Measurements from ENCODE around the gene MINDY4.

The MINDY4 gene

GRCh38 chr7:30900803-30901362 is 129.7 kb downstream of the MINDY4 start:
- no peak for TF ChIP-seq CREB1 (IDR thresholded peaks at IDR 0.05; ENCODE audit: low read depth)
- TF ChIP-seq MAX (IDR thresholded peaks at IDR 0.05), result no peak
- no peak for TF ChIP-seq CEBPB (IDR thresholded peaks at IDR 0.05)

GRCh38 chr7:30901856-30902255 is 130.6 kb downstream of the MINDY4 start:
- no peak for TF ChIP-seq CEBPB (IDR thresholded peaks at IDR 0.05)
- no peak for TF ChIP-seq TAF1 (IDR thresholded peaks at IDR 0.05; ENCODE audit: low read depth)
- no peak for TF ChIP-seq MAX (IDR thresholded peaks at IDR 0.05)
- TF ChIP-seq, protein P1, sequence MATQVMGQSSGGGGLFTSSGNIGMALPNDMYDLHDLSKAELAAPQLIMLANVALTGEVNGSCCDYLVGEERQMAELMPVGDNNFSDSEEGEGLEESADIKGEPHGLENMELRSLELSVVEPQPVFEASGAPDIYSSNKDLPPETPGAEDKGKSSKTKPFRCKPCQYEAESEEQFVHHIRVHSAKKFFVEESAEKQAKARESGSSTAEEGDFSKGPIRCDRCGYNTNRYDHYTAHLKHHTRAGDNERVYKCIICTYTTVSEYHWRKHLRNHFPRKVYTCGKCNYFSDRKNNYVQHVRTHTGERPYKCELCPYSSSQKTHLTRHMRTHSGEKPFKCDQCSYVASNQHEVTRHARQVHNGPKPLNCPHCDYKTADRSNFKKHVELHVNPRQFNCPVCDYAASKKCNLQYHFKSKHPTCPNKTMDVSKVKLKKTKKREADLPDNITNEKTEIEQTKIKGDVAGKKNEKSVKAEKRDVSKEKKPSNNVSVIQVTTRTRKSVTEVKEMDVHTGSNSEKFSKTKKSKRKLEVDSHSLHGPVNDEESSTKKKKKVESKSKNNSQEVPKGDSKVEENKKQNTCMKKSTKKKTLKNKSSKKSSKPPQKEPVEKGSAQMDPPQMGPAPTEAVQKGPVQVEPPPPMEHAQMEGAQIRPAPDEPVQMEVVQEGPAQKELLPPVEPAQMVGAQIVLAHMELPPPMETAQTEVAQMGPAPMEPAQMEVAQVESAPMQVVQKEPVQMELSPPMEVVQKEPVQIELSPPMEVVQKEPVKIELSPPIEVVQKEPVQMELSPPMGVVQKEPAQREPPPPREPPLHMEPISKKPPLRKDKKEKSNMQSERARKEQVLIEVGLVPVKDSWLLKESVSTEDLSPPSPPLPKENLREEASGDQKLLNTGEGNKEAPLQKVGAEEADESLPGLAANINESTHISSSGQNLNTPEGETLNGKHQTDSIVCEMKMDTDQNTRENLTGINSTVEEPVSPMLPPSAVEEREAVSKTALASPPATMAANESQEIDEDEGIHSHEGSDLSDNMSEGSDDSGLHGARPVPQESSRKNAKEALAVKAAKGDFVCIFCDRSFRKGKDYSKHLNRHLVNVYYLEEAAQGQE (IDR thresholded peaks at IDR 0.05; ENCODE audit: low read depth), result no peak
- no peak for TF ChIP-seq FOXM1 (IDR thresholded peaks at IDR 0.05; ENCODE audit: borderline replicate concordance, low read depth)
- no peak for TF ChIP-seq TCF12 (IDR thresholded peaks at IDR 0.05; ENCODE audit: low read depth)
- no peak for TF ChIP-seq EGR1 (IDR thresholded peaks at IDR 0.05)
- TF ChIP-seq ZBTB7A (IDR thresholded peaks at IDR 0.05; ENCODE audit: low read depth), result no peak
- no peak for TF ChIP-seq EP300 (IDR thresholded peaks at IDR 0.05; ENCODE audit: borderline replicate concordance)
- no peak for TF ChIP-seq CREB1 (IDR thresholded peaks at IDR 0.05; ENCODE audit: low read depth)
- TF ChIP-seq YY1 (IDR thresholded peaks at IDR 0.05; ENCODE audit: low read depth), result no peak
- no peak for TF ChIP-seq RAD21 (IDR thresholded peaks at IDR 0.05; ENCODE audit: low read depth)
- no peak for TF ChIP-seq TEAD4 (IDR thresholded peaks at IDR 0.05)
- TF ChIP-seq USF1 (IDR thresholded peaks at IDR 0.05), result no peak
- TF ChIP-seq NFIC (IDR thresholded peaks at IDR 0.05), result no peak

GRCh38 chr7:30902466-30902865 is 131.2 kb downstream of the MINDY4 start:
- TF ChIP-seq USF1 (IDR thresholded peaks at IDR 0.05) (no peak), YY1 (IDR thresholded peaks at IDR 0.05; ENCODE audit: low read depth) (no peak), CREB1 (IDR thresholded peaks at IDR 0.05; ENCODE audit: low read depth) (no peak), MAX (IDR thresholded peaks at IDR 0.05) (no peak), TEAD4 (IDR thresholded peaks at IDR 0.05) (no peak)
- TF ChIP-seq, protein P1 (IDR thresholded peaks at IDR 0.05; ENCODE audit: low read depth), result no peak

DNA sequence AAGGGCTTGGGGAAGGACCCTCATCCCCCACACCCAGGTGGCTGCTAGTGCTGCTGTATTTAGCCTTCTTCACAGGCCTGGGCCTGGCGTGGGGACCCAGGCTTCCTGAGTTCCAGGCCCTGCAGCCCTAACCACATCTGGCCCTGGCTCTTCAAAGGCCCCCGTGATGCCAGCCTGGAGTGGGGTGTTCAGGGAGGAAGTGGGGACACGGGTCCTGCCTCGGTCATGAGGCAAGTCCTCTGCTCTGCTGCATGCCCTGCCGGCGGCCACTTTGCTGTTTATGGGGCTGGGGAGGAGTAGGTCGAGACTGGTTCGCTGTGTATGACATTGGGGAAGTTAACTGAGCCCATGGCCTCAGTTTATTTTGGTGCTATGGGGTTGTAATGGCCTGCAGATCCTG is 131.9 kb downstream of the MINDY4 start:
- TF ChIP-seq MAX (IDR thresholded peaks at IDR 0.05) (no peak), TEAD4 (IDR thresholded peaks at IDR 0.05) (no peak), EP300 (IDR thresholded peaks at IDR 0.05; ENCODE audit: borderline replicate concordance) (no peak), YY1 (IDR thresholded peaks at IDR 0.05; ENCODE audit: low read depth) (no peak), CREB1 (IDR thresholded peaks at IDR 0.05; ENCODE audit: low read depth) (no peak), ZBTB7A (IDR thresholded peaks at IDR 0.05; ENCODE audit: low read depth) (no peak), TCF12 (IDR thresholded peaks at IDR 0.05; ENCODE audit: low read depth) (no peak), CEBPB (IDR thresholded peaks at IDR 0.05) (no peak), NFIC (IDR thresholded peaks at IDR 0.05) (no peak)

- TF ChIP-seq MAX (IDR thresholded peaks at IDR 0.05) (no peak), CEBPB (IDR thresholded peaks at IDR 0.05) (no peak), YY1 (IDR thresholded peaks at IDR 0.05; ENCODE audit: low read depth) (no peak), FOXM1 (IDR thresholded peaks at IDR 0.05; ENCODE audit: borderline replicate concordance, low read depth) (no peak), CREB1 (IDR thresholded peaks at IDR 0.05; ENCODE audit: low read depth) (no peak), EGR1 (IDR thresholded peaks at IDR 0.05) (no peak), RAD21 (IDR thresholded peaks at IDR 0.05; ENCODE audit: low read depth) (no peak), USF1 (IDR thresholded peaks at IDR 0.05) (no peak), NFIC (IDR thresholded peaks at IDR 0.05) (no peak), TCF12 (IDR thresholded peaks at IDR 0.05; ENCODE audit: low read depth) (no peak), EP300 (IDR thresholded peaks at IDR 0.05; ENCODE audit: borderline replicate concordance) (no peak)
- TF ChIP-seq, protein P1 (IDR thresholded peaks at IDR 0.05; ENCODE audit: low read depth), result no peak
These were observed 133.3 kb downstream of the MINDY4 start for GRCh38 chr7:30904561-30904960.
